Activated CD4-positive, alpha-beta T cell treated with anti-CD3 and anti-CD28 coated beads for 4 hours (primary cell): Measurements from ENCODE around the gene TAPBP.

ENCODE experiments used
- DNase-seq, 2 donors: peaks; one replicate each; pipeline ENCODE4 v3.0.0-alpha.2; 2020

The TAPBP gene

GRCh38 chr6:33318426-33319073 is 4.7 kb upstream of the TAPBP start:
- DNase-seq = no peak

GRCh38 chr6:33317669-33318425 is 4.0 kb upstream of the TAPBP start, which contains the start of gene ZBTB22:
Gene ZBTB22, minus strand, starts transcription at chr6:33317744. Its CDS starts 828 bp downstream, at chr6:33316916.
- DNase-seq = peak; percentile 96

DNA sequence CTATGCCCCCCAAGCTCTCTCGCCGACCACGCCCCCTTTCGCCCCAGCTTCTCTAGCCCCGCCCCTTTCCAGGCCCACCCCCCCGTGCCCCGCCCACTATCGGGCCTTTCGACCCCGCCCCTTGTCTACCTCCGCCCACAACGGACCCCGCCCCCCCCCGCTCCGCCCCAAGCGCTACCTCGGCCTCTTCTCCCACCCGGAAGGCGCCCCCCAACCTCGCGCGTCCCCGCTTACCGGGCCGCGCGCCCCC is 3.5 kb upstream of the TAPBP start:
- no peak for DNase-seq

DNA sequence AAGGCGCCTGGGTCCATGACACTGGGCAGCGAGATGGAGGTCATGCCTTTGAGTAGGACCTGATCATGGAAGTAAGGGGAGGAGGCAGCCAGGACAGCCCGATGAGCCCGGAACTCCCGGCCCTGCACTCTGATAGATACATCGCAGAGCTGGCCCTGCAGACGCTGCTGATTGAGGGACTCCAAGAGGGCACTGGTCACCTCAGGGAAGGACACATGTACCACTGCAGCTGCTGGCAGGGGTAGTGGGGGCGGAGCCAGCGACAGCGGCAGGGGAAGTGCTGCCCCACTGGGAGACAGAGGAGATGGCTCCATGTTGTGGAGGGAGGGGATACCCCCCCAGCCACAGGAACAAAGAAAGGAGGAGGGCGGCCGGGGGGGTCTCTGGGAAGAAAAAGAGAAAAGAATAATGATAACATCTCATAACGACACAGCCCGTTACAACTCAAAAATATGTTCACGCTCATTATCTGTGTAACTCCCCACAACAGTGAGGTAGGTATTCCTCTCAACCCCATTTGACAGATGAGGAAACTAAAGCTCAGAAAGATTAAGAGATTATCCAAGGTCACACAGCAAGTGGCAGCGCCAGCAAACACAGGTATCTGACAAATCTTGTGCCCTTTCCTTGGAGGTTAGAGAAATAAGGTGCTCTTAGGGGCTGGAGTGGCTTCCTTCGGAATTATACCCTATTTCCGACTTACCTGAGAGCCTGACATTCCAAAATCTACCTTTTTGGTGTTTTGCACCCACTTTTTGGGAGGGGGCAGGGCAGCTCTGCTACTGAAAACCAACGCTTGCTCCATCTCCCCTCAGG is 2.9 kb upstream of the TAPBP start:
- DNase-seq = no peak

DNA sequence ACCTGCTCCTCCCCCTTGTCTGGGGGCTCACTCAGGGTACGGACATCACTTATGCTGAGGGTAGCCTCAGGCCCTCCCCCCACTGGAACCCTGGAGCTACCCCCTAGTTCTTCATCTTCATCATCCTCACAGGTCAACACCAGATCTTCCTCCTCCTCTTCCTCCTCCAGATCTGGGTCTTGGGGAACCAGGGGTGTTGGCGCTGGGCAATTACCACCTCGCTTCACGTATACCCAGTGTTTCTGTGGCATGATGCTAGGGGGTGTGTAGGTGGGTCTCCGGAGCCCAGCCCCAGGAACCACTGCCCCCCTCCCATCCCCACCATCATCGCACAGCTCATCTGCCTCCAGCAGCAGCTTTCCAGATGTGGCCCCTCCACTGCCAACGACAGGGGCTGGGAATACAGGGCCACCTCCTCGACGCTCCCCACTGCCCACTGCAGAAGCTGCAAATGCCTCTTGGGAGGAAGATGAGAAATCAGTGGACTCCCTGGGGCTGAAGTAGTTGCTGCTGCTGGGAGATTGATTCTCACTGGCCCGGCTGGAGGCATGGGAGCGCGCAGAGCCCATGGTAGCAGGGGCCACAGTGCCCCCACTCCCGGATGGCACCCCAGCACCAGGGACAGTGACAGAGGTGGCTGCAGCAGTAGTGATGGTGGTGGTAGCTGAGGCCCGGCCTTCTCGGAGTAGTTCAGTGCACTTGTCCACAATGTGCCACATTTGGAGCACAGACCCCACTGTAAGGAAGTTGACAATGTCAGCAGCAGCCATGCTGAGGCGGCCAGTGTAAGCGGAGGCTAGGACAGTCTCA is 2.1 kb upstream of the TAPBP start:
- DNase-seq = no peak

DNA sequence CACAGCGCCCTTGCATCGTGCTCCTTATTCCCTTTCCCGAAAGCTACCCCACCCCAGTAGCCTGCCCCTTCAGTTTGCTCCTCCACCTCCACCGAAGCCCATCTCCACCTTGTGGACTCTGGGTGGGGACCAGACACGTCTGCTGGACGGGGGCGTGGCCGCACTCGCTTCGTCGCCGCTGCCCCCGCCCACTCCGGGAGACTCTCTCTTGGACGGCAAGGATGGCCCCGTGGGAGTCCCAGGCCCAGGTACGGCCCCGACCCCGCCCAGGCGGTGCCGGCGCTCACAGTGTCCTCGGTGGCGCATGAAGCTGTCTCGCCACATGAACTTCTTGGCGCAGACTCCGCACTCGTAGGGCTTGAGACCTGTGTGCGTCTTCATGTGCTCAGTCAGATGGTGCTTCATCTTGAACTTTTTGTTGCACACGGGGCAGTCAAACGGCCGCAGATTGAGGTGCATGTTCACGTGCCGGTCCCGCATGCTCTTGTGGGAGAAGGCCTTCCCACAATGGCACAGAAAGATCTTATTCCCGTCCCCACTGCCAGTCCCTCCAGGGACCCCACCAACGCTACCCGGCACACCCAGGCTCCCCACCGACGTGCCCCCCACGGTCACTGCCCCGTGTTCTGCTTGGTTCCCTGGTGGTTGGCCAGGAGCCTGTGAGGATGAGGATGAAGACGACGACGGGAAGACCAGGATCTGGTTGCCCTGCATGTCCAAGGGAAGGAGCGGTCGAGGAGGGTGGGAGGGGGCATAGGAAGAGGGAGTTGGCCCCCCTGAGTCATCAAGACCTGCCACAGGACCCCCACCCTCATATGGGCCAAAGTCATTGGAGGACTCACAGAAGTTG is 1.3 kb upstream of the TAPBP start:
- DNase-seq = no peak

DNA sequence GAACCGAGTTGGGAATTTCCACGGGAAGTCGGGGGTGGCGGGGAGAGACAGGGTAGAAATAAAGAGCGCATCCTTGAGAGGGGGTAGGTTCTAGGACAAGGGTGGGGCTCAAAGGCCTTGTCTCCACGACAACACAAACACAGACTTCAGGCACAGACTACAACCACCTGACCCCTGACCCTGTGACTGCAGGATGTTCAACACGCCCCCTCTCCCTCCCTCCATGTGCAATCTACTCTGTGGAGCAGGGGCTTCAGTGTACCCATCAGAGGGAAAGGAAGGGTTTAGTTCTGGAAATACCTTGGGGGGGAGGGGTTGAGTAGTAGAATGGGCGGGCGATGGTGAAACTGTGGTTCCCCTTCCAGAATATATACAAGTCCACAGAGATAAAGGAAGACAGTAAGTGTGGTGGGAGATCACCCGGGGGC is 651 bp upstream of the TAPBP start:
- DNase-seq = peak; percentile 74 to 76

DNA sequence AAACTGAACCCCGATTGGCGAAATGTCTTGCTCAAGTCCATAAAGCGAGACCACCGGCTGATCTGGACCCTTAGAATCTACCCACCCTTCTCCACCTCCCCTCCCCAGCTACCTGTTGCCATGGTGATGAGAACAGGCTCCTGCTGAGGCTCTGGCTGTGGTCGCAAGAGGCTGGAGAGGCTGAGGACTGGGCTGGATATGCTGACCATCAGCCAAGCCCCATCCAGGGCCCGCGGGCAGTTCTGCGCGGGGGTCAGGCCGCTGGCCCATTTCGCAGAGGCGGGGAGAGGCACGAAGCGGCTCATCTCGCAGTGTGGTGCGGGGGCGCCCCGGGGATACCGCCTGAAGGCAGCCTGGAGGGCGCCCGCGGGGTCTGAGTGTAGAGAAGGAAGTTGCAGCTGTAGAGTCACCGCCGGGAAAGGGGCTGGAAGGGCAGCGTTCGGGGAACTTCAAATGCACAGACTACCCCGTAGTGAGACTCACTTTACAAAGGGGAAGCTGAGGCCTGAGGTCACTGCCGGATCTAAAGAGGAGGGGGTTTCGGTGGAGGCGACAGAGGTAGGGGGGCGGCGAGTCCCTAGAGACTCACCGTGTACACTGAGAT is 671 bp downstream of the TAPBP start:
- DNase-seq = peak; percentile 54 to 67

GRCh38 chr6:33312361-33313104 is 1.3 kb downstream of the TAPBP start:
- DNase-seq = peak; percentile 86 to 88

DNA sequence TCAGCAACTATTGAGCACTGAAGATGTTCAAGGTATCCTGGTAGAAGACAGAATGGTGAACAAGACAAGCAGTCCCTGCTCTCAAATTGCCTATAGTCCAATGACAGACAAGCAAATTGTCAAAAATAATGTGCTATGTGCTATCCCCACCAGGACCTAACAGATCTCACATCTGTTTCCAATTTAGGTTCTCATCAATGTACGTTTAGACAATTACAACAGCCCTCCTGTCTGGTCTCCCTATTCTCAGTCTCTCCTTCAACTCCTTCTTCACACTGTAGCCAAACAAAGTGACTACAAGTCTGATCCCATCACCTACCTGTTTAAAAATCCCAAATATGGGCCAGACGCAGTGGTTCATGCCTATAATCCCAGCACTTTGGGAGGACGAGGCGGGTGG is 7.5 kb downstream of the TAPBP start:
- DNase-seq = no peak

DNA sequence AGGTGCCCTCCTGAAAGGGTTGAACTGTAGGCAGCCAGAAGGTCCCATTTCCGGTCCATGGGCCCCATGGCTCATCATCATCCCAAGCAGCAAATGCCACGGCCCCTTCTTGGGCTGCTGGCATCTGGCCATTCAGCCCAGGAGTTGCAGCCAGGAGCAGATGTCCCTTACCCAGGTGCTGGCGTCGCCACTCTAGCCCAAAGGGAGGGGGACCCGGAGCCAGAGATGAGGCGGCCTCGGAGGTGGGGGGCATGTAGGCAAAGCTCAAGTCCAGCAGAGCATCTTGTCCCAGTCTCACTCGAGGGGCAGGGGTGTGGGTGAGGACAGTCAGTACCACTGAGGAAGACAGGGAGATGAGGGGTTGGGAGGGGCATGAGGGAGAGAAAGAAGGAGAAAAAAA is 8.8 kb downstream of the TAPBP start:
- DNase-seq = no peak

GRCh38 chr6:33304216-33304615 is 9.7 kb downstream of the TAPBP start:
- DNase-seq = no peak

- DNase-seq = no peak
Observed at GRCh38 chr6:33301877-33302276, 12.0 kb downstream of the TAPBP start.

DNA sequence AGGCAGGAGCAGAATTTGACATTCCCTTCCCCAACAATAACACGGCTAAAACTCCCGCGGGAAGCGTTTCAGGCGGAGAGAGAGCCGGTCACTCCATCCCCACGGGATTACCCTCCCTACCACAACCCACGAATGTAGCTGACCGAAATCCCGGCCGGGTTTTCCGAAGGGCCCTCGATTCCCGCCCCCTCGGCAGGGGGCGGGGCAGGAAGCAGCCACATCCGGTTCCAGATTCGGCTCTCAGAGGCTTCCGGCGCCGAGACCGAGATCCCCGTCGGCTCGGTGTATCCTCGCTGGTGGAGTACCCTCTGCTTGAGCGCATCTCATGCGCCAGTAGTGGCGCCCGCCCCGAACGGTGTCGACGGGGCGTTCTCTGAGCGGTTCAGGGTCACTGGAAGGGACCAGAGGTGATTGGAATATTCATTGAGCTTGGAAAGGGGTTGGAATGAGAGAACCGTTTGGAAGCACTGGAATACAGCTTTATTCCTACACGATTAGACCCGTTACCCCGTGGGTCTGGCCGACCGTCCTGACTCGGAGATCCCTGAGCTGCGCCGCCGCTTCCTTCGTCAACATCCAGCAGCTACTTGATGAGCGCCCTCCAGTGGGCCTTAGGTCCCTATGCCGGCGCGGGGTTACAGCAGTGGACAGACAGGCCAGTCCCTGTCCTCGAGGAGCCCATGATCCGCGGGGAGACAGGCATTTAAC is 14.5 kb downstream of the TAPBP start:
- peak; percentile 92 for DNase-seq

GRCh38 chr6:33298773-33299236 is 15.1 kb downstream of the TAPBP start, which contains the start of gene RGL2:
Gene RGL2, minus strand, starts transcription at chr6:33298942. Its CDS starts 332 bp downstream, at chr6:33298610.
- DNase-seq = peak; percentile 54 to 60

- DNase-seq = peak; percentile 51 to 53
Observed at GRCh38 chr6:33297956-33298772, 15.7 kb downstream of the TAPBP start.

DNA sequence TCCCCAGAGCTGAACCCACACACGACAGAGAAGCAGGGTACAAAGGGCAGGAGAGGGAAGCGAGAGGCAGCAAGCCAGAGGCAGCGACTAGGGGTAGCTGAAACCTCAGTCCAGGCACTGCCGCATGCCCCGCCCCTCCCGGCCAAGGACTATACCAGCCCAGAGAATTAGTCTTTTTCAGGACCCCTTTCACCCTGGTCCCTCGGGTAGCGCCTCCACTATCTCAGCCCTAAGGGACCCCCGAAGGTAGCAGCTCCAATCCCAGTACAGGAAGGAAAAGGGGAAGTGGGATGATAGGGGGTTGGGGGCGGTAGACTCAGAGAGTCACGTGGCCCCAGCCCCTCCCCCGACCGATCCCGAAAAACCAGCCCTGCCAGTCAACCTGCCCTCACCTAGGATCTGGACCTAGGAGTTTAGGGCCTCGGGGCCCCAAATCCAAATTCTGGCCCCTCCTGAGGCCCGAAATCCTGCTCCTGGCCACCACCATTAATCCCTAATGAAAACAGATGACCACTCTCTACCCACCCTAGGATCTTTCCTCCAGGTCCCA is 16.4 kb downstream of the TAPBP start:
- DNase-seq = no peak

GRCh38 chr6:33296797-33297405 is 17.0 kb downstream of the TAPBP start:
- DNase-seq = no peak
